Choroid plexus epithelial cell (primary cell): Measurements from ENCODE around the gene TESK2.

Source experiments
- DNase-seq: peaks from one replicate; pipeline ENCODE4 v3.0.0-alpha.2; 2010; ENCODE audit warnings: low read depth
- H3K4me3 ChIP-seq: 2 replicates; pipeline ENCODE4 v1.5.1; 2011; ENCODE audit warnings: low read depth, mild to moderate bottlenecking, control low read depth, low read length, moderate library complexity
- CTCF ChIP-seq: conservative IDR thresholded peaks from 2 replicates; pipeline ENCODE4 v1.5.1; 2011; ENCODE audit warnings: low read depth, mild to moderate bottlenecking, control low read depth, inconsistent platforms, low read length, moderate library complexity

Gene TESK2

DNA sequence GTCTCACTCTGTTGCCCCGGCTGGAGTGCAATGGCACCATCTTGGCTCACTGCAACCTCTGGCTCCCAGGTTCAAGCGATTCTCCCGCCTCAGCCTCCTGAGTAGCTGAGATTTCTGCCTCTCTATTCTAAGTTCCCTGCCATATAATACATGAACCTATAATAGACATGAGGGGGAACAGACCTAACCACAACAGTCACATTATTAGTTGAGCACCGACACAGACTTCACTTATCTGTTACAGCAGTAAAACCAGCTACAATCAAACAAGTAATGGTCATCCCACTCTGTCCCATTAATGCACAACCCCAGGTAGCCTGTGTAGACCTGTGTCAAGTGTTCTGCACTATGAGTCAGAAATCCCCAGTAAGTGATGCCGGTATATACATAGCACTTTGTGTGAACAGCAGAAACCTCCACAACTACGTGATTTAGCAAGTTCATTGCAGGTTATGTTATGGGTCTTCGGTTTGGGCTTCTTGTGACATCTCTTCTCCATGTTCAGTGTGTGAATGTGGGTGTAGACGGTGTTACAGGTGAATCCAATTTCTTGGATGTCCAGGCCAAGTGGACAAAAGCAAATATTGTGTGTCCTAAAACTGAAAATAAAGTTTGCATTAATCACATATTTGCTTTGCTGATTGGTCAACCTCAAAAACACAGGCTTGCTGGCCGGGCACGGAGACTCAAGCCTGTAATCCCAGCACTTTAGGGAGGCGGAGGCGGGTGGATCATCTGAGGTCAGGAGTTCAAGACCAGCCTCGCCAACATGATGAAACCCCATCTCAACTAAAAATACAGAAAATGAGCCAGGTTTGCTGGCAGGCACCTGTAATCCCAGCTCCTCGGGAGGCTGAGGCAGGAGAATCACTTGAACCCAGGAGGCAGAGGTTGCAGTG, 12.7 kb upstream of the TESK2 start:
- no peak overlapping the region for H3K4me3 ChIP-seq
- TF ChIP-seq CTCF: no peak
- no peak for DNase-seq

DNA sequence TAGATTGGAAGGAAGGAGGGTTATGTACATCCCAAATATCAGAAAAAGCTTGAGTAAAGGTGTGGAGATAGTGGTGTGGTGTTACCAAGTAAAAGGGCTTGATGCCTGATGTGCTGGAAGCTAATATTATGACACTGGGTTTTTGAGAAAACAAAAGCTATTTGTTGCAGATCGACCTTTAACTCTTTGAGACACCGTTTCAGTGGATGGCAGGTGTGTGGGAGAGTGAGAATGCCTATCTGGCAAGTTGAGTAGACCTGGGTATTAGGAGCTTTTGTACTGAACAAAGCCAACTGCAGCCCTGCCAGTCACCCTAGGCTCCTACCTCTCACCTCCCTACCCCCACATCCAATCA, 10.5 kb upstream of the TESK2 start:
- no peak for DNase-seq
- no peak overlapping the region for H3K4me3 ChIP-seq
- TF ChIP-seq CTCF: no peak

DNA sequence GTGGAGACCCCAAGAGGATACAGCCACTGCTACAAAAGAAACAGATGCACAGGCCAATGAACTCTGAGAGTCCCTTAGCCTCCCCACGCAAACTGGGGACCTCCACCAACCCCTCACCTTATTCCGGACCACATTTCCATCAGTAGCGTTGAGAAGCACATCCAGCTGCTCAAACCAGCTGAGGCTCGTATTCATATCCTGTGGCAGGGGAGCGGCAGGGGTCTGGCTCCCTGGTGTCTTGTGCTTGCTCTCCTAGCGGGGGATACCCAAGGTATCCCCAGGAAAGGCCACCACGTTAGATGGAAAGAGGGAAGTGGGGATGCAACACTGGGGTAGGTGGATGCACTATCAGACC, 8.4 kb upstream of the TESK2 start:
- TF ChIP-seq CTCF: no peak
- DNase-seq: peak; percentile 30
- peak overlapping the region; percentile 73 for H3K4me3 ChIP-seq

GRCh38 chr1:45498279-45498678, 7.3 kb upstream of the TESK2 start:
- no peak overlapping the region for H3K4me3 ChIP-seq
- no peak for DNase-seq
- TF ChIP-seq CTCF: no peak

- peak; percentile 71 for TF ChIP-seq CTCF
- peak; percentile 78 for DNase-seq
- no peak overlapping the region for H3K4me3 ChIP-seq
These were observed 2.2 kb upstream of the TESK2 start for GRCh38 chr1:45493116-45493697.

DNA sequence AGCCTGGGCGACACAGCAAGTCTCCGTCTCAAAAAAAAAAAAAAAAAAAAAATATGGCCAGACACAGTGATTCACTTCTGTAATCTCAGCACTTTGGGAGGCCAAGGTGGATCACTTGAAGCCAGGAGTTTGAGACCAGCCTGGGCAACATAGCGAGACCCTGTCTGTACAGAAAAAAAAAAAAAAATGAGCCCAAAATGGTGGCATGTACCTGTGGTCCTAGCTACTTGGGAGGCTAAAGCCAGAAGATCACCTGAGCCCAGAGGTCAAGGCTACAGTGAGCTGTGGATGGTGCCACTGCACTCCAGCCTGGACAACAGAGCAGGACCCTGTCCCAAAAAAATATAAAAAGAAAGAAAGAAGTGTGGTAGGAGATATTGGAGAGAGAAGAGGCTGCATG, 1.7 kb upstream of the TESK2 start:
- no peak for TF ChIP-seq CTCF
- no peak overlapping the region for H3K4me3 ChIP-seq
- DNase-seq: no peak
